ENCODE data around the gene RAPH1.

The RAPH1 gene

GRCh38 chr2:203360833-203361430 is 174.2 kb downstream of the RAPH1 start:
- DNase-seq, result no peak

- no peak for DNase-seq
These were observed 175.7 kb downstream of the RAPH1 start for GRCh38 chr2:203359450-203359849.

GRCh38 chr2:203354966-203355365 is 180.1 kb downstream of the RAPH1 start:
- DNase-seq, result no peak

- no peak for DNase-seq
These were observed 182.4 kb downstream of the RAPH1 start for GRCh38 chr2:203352604-203353255.

- DNase-seq, result no peak
These were observed 187.7 kb downstream of the RAPH1 start for GRCh38 chr2:203347375-203347774.

GRCh38 chr2:203346612-203347011 is 188.5 kb downstream of the RAPH1 start:
- no peak for DNase-seq

- DNase-seq, result no peak
These were observed 190.4 kb downstream of the RAPH1 start for GRCh38 chr2:203344667-203345066.

All from activated T-cell treated with anti-CD3 and anti-CD28 coated beads, Interleukin-2, amount 50 U/mL, for 1 hour (primary cell).